Skeletal muscle cell (primary cell): ENCODE data around the gene DRAM2.

ENCODE experiments used
- DNase-seq: peaks from one replicate; pipeline ENCODE4 v3.0.0-alpha.2; 2010; ENCODE audit warnings: low read depth
- H3K4me3 ChIP-seq: 2 replicates; pipeline ENCODE4 v1.5.1; 2011; ENCODE audit warnings: low read depth, mild to moderate bottlenecking, control low read depth, low read length, moderate library complexity

The DRAM2 gene

GRCh38 chr1:111145963-111146768 is 6.3 kb upstream of the DRAM2 start:
- no peak overlapping the region for H3K4me3 ChIP-seq

DNA sequence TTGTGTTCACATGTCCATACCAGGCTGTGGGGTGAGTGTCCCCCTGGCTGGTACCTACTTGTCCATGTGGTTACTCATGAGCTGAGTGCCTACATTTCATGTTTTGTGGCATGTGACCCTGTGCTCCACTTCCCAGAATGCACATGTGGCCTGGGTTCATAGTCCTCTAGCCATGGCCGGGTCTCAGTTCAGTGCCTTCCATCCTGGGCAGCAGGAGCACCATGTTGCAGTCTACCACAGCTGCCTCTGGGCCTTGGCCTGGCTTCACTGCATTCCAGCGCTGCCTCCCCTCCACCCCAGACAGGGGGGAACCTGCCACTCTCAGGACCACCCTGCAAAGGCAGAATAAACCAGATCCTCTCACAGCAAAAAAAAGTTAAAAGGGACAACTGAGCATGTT is 5.6 kb upstream of the DRAM2 start:
- no peak for DNase-seq
- no peak overlapping the region for H3K4me3 ChIP-seq

More at GRCh38 chr1:111145963-111146768, 6.3 kb upstream of the DRAM2 start:
- DNase-seq, result no peak

DNA sequence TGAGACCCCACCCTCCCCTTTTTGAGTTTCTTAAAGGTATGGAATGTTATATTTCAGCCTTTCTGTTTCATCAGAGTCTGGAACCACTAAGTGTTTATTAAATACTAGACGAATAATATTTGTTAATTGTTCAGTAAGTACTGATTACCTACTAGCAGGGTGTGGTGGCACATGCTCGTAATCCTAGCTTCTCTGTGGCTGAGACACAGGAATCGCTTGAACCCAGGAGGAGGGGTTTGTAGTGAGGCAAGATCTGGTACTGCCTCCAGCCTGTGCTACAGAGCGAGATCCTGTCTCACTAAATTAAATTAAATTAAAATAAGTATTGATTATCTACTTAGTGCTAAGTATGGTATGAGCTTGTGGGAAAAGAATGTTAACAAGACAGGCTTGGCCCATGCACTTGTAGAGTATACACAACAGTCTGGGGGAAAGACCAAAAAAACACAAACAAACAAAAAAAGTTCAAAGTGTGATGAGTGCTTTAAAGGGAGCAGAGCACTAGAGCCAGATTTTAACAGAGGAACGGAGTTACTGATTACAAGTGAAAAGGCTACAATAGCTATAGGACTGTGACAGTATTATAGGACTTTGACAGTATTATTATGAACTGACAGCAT is 2.6 kb upstream of the DRAM2 start:
- DNase-seq, result no peak
- no peak overlapping the region for H3K4me3 ChIP-seq

- H3K4me3 ChIP-seq, result peak overlapping the region; percentile 87
- no peak for DNase-seq
Observed at GRCh38 chr1:111141245-111142220, 1.6 kb upstream of the DRAM2 start.

DNA sequence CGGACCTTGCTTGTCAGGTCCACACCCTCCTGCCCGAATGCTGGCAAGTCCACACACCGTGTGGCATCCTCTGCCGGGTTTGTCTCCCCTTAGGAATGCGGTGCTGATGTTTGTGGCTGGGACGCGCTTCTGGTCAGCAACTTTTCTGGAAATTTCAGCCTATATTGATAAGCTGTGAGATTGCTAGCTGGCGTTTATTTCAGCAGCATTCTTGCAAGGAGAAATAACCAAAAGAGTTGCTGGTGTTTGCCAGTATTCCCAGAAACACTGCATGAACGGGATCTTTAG is 731 bp upstream of the DRAM2 start:
- peak; percentile 9 for DNase-seq
- peak overlapping the region; percentile 87 for H3K4me3 ChIP-seq

DNA sequence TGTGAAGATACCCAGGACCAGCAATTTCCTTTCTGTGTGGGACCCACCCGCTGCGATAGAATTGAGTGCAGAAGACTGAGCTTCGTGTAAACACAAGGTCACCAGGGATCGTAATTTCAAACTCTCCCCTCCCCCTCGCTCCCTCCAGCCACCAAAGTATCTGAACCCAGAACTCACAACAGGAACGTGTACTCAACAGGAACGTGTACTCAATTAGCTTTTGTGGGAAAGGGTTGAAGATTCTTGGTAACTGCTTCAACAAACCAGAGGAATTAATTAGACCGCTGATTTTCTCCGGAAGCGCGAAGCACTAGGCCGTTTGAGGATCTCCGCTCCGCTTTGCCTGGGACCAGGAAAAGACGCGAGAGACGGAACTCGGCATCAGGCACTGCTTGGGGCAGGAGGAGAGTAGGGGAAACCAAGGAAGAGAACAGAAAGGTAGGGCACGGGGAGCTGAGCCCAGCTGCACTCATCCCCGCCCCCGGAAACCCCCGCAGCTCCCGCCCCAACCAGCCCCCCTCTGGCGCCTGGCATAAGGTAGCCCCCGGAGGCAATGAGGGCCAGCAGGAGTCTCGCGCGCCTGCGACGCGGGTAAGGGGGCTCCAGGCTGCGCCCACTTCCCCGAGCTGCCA is 453 bp downstream of the DRAM2 start:
- DNase-seq, result peak; percentile 4
- peak overlapping the region; percentile 87 for H3K4me3 ChIP-seq

- no peak overlapping the region for H3K4me3 ChIP-seq
- no peak for DNase-seq
Observed at GRCh38 chr1:111133866-111134265, 6.0 kb downstream of the DRAM2 start.

- H3K4me3 ChIP-seq, result no peak overlapping the region
- DNase-seq, result no peak
Observed at GRCh38 chr1:111131693-111132092, 8.2 kb downstream of the DRAM2 start.

- H3K4me3 ChIP-seq, result no peak overlapping the region
- DNase-seq, result no peak
Observed at GRCh38 chr1:111129376-111129775, 10.5 kb downstream of the DRAM2 start.

- DNase-seq, result no peak
- H3K4me3 ChIP-seq, result no peak overlapping the region
Observed at GRCh38 chr1:111127923-111128643, 11.8 kb downstream of the DRAM2 start.

GRCh38 chr1:111126354-111126753 is 13.5 kb downstream of the DRAM2 start:
- H3K4me3 ChIP-seq, result no peak overlapping the region
- DNase-seq, result no peak

GRCh38 chr1:111116496-111116895 is 23.4 kb downstream of the DRAM2 start:
- no peak for DNase-seq
- H3K4me3 ChIP-seq, result no peak overlapping the region

DNA sequence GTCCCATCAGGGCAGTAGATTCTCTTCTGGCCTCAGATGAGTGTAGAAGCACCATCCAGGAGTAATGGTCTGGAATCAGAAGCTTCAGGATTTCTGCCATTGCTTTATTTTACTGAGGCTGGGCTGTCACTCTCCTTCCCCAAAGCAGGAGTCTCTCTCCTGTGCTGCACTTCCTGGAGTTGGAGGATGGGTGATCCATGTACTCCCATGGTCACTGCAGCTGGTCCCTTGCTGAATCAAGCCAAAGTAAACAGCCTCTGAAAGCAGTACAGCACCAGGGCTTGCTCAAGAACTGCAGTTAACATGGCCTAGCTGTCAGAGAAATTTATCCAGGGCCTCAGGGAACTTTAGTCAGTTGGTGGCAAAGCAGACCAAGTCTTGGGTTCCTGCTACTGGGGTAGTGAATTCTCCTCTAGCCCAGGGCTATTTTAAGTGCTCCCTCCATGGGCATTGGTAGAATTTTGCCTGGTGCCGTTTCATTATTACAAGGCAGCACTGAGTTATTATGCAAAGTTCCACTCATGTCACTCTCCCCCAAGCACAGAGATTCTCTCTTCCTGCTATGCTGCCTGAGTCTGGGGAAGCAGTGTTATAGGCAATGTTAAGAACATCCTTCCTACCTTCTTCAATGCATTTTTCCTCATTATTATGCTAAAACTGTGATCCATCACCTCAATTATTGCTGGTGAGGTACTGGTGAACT is 29.5 kb downstream of the DRAM2 start:
- DNase-seq, result peak; percentile 17

DNA sequence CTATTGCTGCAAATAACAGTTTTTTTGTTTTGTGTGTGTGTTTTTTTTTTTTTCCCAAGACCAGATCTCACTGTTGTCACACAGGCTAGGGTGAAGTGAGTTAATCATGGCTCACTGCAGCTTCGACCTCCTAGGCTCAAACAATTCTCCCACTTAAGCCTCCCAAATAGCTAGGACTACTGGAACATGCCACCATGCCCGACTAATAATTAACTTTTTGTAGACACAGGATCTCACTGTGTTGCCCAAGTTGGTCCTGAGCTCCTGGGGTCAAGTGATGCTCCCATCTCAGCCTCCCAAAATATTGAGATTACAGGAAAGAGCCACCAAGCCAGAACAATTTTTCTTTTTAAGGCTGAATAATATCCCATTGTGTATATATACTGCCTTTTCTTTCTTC is 34.9 kb downstream of the DRAM2 start:
- H3K4me3 ChIP-seq, result no peak overlapping the region
- DNase-seq, result no peak

More for the DNA sequence above, 29.5 kb downstream of the DRAM2 start:
- H3K4me3 ChIP-seq, result no peak overlapping the region

GRCh38 chr1:111101854-111102642 is 37.8 kb downstream of the DRAM2 start:
- no peak for DNase-seq
- no peak overlapping the region for H3K4me3 ChIP-seq

- no peak overlapping the region for H3K4me3 ChIP-seq
- no peak for DNase-seq
Observed at GRCh38 chr1:111099289-111099688, 40.6 kb downstream of the DRAM2 start.

GRCh38 chr1:111097356-111098099 is 42.4 kb downstream of the DRAM2 start:
- no peak overlapping the region for H3K4me3 ChIP-seq
- no peak for DNase-seq
